ENCODE measurements around the gene SHC3.
A peak's percentile ranks its signal among the peaks of the same experiment; 100 is the strongest.

The SHC3 gene

DNA sequence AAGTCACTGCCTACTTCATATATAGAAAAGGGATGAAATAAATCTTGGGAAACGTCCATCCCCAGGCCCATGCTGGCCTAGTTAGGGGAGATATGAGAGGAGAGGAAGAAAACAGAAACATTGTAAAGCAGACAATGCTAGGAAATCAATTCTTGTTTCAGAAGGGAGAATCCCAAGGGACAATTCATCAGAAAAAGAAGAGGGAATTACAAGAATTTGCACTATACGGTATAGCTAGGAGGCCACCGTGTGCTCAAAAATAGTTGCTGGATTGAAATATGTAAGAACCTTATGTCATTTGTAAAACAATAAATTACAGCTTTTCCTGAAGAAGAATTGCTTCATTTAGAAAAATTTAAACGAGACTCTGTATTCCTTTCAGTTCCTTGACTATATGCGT, 8.3 kb upstream of the SHC3 start:
- DNase-seq (ENCODE audit: low read depth): no peak

DNA sequence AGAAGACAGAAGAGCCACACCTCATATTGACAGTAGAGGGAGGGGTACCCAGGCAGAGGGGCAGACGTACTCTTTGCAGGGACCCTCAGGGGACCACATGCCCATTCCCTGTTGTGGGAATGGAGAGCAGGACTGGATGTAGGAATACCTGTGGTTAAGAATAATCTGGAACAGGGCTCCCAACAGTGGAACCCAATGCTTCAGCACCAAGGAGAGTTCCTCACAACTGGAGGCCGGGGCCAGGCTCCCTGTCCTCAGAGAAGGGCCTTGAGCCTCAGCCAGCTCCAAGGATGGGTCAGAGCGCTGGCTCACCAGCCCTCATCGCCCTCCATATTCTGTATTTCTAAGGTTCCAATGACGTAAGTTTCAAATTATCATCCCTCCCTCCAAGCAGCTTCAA, 7.4 kb upstream of the SHC3 start:
- peak; percentile 38 for DNase-seq (ENCODE audit: low read depth)

DNA sequence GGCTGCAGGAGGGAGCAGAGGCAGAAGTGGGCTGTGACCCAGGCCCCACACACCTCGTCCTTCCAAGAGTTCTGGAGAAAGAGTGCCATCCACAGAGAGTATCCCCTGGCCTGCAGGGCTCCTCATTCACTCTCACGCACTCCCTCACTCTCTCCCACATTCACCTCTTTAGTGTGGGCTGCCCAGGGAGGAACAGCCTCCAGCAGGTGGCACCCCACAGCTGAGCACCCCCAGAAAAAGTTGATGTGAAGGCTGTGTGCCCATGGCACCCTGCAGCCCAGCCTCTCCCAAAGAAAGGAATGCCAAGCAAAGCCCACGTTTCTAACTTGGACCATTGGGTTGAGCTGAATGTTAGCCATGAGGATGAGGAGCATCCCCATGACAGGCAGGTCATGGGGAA, 4.5 kb upstream of the SHC3 start:
- DNase-seq (ENCODE audit: low read depth): no peak

DNA sequence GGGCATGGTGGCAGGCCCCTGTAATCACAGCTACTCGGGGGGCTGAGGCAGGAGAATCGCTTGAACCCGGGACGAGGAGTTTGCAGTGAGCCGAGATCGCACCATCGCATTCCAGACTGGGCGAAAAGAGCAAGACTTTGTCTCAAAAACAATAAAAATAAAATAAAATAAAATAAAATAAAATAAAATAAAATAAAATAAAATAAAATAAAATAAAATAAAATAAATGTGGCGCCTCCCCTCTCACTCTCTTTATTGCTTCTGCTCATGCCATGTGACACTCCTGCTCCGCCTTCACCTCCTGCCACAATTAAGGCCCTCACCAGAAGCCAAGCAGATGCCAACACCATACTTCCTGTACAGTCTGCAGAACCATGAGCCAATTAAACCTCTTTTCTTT, 3.8 kb upstream of the SHC3 start:
- no peak for DNase-seq (ENCODE audit: low read depth)

DNA sequence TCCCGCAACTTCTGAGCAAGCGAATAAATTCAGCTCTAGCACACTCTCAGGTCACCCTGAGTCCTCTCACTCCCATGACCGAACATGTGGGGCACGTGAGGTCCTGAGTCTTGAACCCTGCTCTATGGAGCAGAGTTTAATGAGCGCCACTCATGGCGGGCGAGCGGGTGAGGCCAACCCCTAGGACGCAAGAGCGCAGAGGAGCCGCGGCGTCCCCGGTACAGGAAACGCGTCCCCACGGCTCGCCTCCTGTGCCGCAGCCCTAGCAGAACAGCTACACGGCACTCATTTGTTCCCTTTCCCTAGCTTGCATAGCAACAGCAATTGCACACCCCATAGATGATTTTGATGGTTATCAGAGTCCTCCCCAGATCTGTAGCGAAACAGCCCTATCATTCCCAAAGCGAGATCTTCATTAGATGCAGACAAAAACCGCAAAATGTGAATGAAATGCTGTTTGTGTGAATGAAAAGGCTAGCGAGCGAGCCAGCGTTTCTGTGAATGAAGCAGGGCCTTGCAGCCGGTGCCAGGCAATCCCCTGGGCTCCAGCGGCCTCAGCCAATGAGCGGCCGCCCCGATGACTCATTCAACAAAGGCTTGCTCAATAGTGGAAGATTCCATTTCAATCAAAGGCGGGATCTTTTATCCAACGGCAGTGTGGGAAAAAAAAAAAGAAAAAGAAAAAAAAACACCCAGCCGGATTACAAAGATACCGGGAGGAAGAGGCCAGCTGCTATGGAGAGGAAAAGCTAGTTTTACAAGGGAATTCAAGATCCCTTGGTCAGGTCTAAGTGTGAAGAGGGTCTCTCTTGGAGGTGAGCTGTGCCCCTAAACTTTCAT, 1.5 kb upstream of the SHC3 start:
- peak; percentile 97 for DNase-seq (ENCODE audit: low read depth)

DNA sequence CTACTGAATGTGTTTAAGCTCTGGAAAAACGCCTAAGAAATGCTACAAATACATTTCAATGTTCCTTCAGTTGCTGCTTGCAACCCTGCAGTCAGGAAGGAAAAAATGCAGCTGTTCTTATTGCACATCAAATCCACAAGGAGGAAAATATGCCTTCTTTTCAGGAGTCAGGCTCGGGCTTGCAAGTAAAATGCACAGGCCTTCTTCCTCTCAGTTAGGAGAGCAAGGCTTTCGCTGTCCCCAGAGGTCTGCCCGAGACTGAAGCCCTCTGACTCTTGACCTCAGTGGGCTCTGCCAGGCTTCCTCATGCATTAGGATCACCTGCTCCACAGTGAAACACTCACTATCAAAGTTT, 899 bp upstream of the SHC3 start:
- peak; percentile 40 for DNase-seq (ENCODE audit: low read depth)

DNA sequence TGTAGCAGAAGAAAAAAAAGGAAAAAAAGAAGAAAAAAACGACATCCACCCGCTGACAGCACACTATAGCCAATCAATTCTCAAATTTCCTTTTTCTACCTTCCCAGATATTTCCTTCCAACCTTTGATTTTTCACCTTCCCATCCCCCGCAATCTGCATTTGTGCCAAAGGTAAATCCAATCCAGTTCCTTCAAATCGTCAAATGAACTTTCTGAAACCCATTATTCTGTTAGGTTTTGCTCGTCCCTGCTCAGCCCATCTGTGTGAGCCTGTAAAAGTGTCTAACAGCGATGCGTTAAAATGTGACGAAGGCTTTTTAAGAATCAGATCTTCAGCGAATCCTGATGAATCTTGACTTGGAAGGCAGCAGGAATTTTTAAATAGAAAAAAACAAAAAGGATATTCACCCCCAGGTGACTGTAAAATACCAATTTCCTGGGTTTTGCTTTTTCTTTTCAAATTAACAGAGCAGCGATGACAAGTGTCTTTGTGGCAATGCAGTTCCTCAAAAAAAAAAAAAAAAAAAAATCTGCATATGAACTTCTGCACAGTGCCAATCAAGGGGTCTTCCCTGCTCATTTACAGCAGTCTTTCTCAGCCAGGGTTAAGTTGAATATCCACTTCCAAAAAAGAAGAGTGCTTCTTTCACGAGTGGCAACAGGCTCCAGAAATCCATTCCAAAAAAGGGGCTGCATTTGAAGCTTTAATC, 367 bp upstream of the SHC3 start:
- DNase-seq (ENCODE audit: low read depth): no peak

DNA sequence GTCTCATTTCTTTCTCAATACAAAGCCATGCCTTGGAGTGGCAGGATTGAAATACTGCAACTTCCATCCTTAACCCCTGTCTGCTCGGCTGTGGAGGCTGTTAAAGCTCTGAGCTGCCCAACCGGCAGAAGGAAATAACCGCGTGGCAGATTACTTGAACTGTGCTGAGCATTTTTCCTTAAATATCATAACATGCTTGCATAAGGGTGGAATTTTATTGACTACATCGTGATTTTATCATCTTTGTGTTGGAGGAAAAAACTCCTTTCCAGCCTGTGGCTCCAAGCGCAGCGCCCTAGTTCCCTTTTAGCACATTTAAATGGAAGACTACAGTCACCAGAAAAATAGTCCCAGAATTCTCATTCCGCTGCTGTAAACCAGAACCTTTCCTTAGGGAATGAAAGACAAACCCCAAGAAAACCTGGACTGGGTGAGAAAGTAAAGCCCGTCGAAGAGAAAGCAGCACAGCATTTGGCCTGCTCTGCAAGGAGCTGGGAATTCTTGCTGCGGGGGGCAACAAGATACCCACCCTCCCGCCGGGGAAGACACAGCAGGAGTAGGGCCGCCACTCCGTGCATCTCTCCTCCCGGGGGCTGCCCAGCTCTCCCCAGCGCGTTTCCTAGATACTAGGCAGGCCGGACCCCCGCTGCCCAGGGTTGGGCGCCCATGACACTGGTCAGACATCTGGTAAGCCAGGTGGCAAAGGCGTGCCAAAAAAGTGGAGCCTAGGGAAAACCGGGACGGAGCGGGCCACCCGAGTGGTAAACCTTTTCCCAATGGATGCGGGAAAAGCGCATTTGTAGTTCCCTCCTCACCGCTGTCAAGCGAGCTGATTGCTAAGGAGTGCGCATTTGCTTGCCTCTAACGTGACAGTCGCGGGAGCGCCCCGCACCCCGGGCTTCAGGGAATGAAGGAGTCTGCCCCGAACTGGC, 1.3 kb downstream of the SHC3 start:
- peak; percentile 30 for DNase-seq (ENCODE audit: low read depth)

DNA sequence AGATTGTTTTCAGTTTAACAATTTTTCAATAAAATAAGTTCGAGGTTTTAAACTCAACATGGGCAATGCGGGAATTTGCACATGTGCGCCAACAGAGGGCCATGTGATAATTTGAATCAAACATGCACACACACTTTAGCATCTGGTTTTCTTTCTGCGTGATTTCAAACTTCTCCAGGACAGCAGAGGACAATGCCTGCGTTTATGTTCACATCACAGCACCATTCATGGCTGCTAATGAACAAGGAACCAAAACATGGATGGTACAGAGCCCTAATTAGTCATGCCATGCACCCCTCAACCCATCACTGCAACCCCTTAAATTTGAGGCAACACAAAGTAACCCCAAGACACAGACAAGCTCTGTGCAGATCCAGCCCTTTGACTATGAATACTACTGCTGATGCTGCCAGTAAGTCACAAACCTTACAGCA, 2.8 kb downstream of the SHC3 start:
- DNase-seq (ENCODE audit: low read depth): peak; percentile 19

DNA sequence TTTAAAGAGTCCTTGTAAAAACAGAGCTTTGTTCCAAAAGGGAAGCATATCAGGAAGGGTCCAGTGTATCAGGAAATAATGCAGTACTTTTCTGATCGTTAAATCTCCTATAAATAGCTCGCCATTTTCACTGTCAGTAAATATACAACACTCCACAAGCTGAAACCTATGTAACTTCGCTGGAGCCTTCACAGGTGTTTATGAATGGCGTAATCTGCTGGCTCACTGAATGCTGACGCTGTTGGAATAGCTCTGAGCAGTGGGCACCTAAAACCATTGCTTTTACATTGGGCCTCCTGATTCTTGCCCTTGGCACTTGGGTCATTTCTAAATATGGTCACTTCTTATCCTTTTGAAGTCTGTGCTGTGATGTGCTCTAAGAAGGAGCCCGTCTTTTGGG, 4.3 kb downstream of the SHC3 start:
- no peak for DNase-seq (ENCODE audit: low read depth)

DNA sequence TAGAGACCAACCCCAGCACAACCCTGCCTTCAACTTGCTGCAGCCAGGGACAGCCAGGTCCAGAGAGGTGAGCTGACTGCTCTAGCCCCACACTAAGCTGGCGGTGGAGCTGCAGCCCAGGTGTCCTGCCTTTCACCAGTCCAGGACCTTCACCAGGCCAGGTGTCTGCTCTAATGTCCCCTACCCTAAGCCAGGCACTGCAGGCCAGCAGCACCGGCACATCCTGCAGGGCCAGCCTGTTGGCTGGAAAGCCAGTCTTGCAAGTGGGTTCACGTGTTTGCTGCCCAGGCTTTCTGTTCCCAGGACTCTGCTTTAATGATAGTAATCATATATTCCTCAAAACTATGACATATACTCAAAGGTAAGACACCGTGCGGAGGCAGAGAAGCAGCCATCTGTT, 5.5 kb downstream of the SHC3 start:
- no peak for DNase-seq (ENCODE audit: low read depth)

DNA sequence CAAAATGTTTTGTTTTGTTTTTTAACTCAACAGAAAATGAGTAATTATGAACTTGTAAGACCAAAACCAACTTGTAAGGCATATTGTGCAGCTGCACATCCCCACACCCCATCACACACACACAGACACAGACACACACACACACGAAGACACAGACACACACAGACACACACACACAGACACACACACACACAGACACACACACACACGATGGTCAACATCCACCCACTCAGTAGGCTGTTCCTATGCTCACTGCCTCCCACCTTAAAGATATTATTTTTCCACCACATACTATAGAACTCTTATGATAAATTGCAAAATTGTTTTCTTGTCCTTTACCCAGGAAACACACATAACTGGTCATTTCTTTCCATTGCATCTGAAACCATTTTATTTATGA, 6.2 kb downstream of the SHC3 start:
- no peak for DNase-seq (ENCODE audit: low read depth)

DNA sequence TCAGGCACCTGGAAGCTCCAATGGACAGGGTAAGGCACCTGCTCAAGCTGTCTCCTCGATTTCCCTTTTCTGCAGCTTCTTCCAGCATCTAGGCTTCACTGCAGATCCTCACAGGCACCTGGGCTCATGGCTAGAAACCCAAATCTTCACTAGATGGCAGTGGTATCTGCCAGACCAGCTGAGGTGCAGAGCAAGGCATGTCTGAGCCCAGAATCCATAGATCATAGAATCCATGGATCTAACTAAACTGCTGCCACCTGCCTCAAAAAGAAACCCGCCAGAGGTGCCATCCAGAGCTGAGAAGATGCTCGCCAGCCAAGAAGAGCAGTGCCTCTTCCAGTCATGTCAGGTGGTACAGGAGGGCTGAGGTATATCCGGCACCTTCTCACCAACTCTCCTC, 6.9 kb downstream of the SHC3 start:
- no peak for DNase-seq (ENCODE audit: low read depth)

DNA sequence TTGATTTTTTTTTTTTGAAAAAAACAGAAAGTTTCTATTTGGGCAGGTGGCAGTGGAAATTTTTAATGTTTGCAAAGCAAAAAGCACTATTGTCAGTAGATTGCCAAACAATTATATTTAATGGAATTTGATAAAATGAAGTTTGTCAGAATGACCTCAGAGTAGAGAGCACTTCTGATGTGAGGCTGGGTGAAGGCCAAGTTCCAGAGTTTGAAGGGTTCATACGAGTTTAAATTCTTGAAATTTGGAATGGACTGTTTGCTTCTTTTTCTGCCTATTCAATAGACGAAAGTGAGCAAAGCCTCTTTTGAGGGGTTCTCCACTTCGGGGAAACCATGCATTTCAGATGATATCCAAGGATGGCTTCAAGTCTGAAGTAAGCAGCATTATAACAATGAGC, 7.4 kb downstream of the SHC3 start:
- no peak for DNase-seq (ENCODE audit: low read depth)

DNA sequence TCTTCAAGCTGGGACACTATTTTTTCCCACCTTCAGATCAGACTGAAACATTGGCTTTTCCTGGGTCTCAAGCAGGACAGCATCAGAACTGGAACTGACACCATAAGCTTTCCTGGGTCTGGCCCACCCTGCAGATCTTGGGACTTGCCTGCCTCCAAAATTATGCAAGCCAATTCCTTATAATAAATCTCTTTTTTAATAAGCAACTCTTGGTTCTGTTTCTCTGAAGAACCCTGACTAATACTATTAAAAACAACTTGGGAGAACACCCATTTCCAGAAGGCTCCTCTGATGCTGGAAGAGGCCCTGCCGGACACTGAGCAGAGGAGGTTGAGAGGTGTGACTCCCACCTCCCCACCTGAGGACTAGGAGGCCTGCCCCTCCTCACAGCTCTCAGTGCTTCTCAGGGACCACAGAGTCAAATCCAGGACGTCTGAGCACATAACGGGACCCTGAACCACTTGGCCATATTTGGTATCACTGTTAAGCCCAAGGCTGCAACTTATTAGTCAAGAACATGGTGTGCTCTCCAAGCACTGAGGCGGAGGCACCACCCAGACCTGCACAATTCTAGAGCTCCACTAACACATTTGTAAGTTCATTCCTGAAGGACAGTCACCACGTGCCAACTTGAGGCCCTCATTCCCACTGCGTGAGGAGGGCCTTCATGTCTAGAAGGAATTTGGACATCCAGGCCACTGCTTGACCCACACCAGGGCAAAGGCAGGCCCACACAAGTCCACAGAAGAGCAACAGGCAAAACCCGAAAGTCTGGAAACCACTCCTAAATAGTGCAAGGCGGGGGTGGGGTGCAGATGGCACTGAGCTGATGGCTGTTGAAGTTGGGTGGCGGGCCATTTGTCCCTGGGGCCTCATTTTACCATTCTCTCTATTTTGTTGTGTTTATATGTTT, 9.5 kb downstream of the SHC3 start:
- DNase-seq (ENCODE audit: low read depth): no peak

DNA sequence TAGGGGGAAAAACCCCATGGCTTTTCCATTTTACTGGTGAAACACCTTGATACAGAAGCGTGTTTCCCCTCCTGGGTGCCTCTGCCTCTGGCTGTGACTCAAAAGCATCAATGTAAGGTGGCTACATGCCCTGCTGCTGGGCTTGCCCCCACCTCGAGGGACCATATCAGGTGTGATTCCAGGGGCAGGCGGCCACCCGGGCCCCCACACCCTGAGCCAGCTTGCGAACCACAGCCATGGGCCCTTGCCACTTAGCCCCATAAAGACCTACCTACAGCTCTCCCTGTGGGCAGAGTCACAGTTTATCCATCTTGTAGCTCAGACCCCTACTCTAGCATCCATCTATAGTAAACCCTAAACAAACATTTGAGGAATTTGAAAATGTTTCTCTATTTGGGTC, 10.8 kb downstream of the SHC3 start:
- no peak for DNase-seq (ENCODE audit: low read depth)

DNA sequence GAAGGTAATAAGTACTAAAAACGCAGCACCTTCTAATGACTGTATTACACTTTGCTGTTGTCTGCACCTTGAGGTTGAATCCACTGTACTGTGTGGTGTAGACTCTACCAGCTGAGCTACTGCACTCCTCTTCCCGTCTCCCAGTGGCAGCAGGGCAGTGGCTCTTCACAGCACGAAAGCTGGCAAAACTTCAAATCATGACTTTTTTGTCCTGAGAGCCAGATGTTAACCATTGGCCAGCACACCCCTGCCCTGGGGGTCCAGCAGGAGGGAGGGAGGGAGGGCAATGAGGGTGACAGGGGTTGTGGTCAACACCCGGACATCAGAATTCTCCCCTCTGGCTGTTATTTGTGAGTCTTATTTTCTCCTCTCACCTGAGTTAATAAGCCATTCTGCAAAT, 11.8 kb downstream of the SHC3 start:
- no peak for DNase-seq (ENCODE audit: low read depth)

DNA sequence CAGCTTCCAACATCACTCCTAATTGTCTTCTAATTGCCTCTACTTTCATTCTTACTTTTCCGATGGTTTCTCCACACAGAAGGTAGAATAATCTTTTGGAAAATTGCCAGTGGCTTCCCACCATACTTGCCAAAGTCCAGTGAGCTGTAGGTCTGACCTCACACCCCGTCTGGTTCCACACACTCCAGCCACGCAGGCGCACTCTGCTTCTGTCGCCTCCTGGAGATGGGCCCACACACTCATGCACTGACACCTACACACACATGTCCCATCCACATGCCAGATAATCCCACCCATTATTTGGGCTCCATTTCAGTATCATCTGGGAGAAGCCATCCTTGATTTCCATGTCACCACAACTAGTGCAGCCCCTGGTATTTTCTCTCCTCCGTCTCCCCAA, 12.7 kb downstream of the SHC3 start:
- DNase-seq (ENCODE audit: low read depth): no peak

DNA sequence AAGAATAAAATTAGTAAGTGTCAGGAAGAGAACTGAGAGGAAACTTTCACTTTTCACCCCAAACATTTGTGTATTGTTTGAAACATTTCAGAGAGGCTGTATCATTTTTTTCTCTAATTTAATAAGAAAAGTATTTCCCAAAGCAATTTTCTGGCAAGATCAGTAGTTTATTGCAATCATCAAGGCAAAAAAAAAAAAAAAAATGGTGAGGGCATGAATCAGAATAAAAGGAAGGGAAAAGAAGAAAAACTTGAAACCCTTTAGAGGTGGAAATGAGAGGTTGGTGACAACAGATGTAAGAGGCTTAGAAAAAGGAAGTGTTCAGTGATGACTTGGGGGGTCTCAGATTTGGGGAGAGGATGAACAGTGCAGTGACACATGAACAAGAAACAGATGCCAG, 13.3 kb downstream of the SHC3 start:
- no peak for DNase-seq (ENCODE audit: low read depth)

DNA sequence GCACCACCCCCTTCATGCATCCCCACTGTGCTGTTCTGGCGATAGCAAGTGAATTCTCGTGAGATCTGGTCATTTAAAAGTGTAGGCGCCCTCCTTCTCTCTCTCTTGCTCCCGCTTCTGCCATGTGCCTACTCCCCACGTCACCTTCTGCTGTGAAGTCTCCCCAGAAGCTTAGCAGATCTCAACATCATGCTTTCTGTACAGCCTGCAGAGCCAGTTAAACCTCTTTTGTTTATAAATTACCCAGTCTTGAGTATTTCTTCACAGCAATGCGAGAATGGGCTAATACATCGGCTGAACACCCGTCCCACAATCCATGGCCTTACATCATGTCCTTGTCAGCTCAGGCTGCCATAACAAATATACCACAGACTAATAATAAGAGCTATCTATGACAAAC, 17.4 kb downstream of the SHC3 start:
- no peak for DNase-seq (ENCODE audit: low read depth)

DNA sequence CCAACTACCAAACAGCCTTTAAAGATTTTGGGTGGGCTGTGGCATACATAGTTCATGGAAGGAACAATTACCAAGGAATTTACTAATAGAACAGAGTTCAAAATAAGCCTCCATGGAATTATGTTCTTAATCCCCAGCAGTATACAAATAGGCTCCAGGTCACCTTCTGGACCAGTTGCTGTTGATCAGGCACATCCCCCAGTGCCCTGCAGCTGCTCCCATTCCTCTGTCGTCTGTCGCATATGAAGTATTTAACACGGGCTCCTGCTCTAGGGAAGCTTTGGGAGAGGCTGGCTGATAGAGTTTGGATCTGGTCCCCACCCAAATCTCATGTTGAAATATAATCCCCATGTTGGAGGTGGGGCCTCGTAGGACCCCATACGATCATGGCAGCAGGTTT, 17.8 kb downstream of the SHC3 start:
- no peak for DNase-seq (ENCODE audit: low read depth)
